ENCODE data around the gene DSC3.
"Not testable (repeated sequence)": the region's sequence is repeated elsewhere in the genome, so short reads cannot be mapped to it uniquely, and the experiment has no call there.

Gene DSC3

DNA sequence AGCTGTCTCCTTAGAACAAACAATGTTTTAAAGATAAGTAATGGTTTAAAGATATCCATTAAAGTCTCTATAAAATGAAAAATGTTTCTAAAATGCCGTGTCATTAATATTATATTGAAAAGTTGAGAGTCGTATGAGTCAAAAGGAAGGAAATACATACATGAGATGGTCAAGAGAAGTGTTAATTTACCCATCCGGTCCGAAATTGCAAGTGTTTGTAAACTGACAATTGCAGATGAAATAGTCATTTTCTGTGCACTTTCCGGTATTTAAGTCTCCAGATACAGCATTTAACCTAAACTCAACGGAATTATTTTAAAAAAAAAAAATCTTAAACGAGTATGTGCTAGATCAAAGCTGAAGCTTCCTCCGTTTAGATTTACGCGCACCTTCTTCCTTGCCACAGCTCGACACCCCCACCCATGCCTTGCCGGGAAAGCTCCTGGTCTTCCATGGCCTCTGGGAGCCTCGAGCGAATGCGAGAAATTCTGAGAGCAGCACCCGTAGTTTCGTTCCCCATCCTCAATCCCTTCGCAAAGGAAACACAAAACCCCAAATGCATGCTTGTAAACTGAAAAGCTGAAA, 1.8 kb downstream of the DSC3 start:
- DNase-seq = no peak

GRCh38 chr18:31039426-31039825, 3.1 kb downstream of the DSC3 start:
- no peak for DNase-seq

- DNase-seq = not testable (repeated sequence)
Observed at GRCh38 chr18:31037686-31038085, 4.9 kb downstream of the DSC3 start.

GRCh38 chr18:31034541-31034940, 8.0 kb downstream of the DSC3 start:
- DNase-seq = no peak

GRCh38 chr18:31030574-31031278, 11.8 kb downstream of the DSC3 start:
- no peak for DNase-seq

DNA sequence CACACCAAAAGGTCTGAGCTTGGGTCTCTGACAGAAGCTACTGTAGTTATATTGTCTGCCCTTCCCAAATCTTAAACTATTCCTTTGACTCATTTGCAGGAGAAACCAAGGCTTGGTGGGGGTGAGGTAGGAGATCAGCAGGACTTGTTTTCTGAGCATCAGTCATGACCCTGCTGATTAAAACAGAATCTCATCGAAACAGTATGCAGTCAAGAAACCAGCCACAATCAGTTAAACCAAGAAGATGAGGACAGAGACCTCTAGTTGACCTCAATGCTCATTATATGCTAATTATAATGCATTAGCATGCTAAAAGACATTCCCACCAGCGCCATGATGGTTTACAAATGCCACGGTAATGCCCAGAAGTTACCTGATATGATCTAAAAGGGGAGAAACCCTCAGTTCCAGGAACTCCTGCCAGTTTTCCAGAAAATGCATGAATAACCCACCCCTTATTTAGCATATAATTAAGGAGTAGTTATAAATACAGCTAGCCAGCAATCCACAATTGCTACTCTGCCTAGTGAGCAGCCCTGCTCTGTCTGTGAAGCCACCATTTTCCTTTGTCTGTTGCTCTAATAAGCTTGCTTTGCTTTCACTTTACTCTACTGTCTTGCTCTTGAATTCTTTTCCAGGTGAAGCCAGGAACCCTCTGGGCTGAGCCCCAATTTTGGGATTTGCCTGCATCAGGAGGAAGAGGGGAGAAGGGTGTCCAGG, 26.7 kb downstream of the DSC3 start:
- no peak for DNase-seq

DNA sequence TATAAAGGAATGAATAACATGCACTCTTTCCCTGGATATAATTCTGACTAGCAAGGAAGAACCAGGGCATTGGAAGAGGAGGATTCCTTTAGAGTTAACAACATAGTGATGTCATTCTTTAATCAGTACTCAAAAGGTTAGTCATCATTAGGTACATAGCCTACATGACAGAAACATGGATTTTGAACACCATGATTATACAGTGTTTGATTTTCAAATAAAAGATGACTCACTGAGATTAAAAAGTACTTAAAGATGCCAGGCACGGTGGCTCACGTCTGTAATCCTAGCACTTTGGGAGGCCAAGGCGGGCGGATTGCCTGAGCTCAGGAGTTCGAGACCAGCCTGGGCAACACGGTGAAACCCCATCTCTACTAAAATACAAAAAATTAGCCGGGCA, 31.1 kb downstream of the DSC3 start:
- DNase-seq = not testable (repeated sequence)

GRCh38 chr18:31010601-31011000, 31.9 kb downstream of the DSC3 start:
- DNase-seq = no peak

- DNase-seq = no peak
Observed at GRCh38 chr18:30999887-31000628, 42.5 kb downstream of the DSC3 start.

GRCh38 chr18:30999186-30999585, 43.4 kb downstream of the DSC3 start:
- no peak for DNase-seq

DNA sequence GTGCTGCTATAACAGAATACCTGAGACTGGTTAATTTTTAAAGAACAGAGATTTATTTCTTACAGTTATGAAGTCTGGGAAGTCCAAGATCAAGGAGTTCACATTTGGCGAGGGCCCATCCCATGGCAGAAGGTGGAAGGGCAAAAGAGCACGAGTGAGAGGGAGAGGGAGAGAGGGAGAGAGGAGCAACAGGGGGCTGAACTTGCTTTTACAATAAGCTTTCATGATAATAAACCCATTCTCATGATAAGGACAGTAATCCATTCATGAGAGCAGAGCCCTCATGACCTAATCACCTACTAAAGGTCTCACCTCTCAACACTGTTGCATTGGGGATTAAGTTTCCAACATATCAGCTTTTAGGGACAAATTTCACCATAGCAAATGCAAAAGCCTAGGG, 45.3 kb downstream of the DSC3 start:
- no peak for DNase-seq

GRCh38 chr18:30992231-30992630, 50.3 kb downstream of the DSC3 start:
- DNase-seq = no peak

DNA sequence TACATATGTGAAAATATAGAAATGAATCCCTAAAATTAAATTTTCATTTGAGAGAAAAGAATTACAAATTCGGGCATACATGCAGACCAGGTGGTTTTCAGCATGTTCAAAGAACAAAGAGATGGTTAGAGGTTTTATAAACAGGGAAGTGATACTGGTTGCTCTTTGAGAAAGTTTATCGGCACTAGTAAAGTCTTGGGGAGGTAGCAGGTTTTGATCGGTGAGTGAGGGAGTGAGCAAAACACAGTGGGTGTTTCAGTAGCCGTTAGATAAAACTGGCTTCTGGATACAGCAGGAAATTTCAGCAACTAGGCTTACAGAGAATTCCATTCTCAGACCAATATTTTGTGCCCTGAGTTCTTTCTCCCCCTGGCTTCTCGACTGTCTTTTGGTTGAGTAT, 51.1 kb downstream of the DSC3 start:
- no peak for DNase-seq

- DNase-seq = no peak
Observed at GRCh38 chr18:30989141-30989540, 53.4 kb downstream of the DSC3 start.

- no peak for DNase-seq
Observed at GRCh38 chr18:30988440-30988839, 54.1 kb downstream of the DSC3 start.

DNA sequence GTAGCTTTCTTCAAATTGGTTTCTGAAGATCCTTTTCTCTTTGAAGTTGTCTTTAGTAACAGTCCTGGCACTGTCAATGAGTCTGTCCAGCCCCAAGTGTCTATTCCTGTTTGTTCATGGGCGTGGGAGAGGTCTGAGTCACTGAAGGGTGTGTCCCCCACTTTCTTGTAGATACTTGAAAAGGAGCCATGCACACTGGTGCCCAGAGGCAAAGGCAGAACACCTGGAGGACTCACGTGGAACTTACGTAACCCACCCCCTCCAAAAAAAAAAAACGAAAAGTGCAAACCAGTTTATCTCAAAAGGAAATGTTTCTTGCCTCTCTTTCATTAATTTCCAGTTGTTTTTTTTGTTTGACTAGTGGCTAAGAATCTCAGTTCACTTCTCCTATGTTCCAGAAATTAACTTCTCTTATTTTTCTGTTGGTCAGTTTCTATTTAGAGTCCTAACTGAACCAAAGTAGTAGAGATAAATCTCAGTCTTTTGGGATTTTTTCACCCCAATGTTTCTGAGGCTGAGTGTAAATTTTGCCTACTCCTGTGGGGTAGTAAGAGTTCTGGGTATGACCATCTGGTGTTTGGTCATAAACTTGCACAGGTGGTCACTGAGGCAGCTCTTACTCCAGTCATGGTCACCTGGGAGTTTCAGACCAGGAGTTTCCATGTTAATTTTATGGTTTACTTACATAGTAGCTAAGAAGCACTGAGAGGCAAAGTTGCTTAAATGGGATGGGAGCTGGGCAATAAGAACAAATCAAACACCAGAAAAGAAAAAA, 54.9 kb downstream of the DSC3 start:
- DNase-seq = no peak

DNA sequence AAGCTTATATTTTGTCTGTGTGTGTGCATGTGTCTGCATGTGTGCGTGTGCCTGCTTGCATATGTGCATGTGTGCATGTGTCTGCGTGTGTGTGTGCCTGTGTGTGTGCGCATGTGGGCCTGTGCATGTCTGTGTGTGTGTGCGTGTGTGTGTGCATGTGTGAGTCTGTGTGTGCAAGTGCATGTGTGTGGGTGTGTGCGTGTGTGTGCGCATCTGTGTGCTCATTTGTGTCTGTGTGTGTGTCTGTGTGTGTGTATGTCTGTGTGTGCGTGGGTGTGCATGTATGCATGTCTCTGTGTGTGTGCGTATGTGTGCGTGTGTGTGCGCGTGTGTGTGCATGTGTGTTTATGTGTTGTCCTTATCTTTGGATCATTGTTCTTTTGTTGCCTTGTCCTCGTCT, 56.8 kb downstream of the DSC3 start:
- no peak for DNase-seq

DNA sequence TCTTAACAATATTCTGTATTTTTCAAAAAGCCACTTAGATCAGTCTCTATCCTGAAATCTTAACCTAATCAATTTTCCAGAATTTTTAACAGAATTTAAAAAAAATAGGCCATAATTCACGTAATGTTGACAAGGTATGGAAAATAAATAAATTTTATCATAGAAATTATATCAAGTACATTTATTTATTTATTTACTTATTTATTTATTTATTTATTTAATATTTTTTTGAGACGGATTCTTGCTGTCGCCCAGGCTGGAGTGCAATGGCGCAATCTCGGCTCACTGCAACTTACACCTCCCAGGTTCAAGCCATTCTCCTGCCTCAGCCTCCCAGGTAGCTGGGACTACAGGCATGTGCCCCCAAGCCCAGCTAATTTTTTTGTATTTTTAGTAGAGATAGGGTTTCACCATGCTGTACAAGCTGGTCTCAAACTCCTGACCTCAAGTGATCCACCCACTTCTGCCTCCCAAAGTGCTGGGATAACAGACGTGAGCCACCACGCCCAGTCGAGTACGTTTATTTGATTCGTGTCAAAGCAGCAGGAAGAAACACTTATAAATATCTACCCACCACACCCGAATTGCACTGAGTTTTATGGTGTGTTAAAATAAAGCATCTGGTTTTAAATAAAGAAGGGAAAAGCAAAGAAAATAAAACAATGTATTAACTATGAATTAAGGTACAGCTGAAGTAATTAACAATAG, 60.1 kb downstream of the DSC3 start:
- no peak for DNase-seq

GRCh38 chr18:30978091-30978490, 64.5 kb downstream of the DSC3 start:
- not testable (repeated sequence) for DNase-seq

- no peak for DNase-seq
Observed at GRCh38 chr18:30971338-30971956, 71.1 kb downstream of the DSC3 start.

DNA sequence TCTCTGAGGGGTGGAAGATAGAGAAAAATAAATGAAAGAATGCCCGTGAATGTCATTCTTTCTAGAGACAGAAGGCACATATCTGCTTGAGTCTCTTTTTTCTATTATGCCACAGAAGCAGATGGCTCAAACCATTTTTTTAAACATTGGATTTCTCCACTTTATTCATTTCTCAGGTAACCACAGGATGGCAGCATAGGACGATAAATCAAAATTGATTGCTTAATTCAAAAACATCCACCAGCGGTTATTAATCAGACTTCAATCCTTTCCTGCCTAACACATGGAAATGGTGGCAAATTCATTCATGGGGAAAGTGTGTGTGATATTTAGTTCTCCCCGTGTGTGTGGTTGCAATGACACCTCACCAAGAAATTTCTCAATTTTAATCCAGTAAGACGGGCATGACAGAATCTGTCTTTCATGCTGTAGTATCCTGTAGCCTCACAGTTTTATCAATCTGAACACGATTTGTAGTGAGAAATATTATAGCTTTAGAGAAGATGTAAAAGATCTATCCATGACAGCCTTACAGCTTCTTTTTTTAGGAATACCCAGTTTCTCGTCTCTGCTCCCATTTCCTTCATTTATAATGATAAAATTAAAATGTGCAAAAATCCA, 72.2 kb downstream of the DSC3 start:
- DNase-seq = no peak

All from T1000 (cell line).